Lower leg skin (tissue), 3 donors: ENCODE data around the gene MTFR1L.

ENCODE experiments used
- POLR2A ChIP-seq, 2 donors: fragments of 450-650 bp; IDR thresholded peaks; one replicate each; pipeline ENCODE4 v1.6.1; 2016 to 2017; ENCODE audit warnings: antibody characterized with exemption in 2 of 2, mild to moderate bottlenecking in 1 of 2, moderate library complexity in 1 of 2
- TF ChIP-seq, protein P1 (sequence below), 3 donors: fragments of 450-650 bp; IDR thresholded peaks; one replicate each; pipeline ENCODE4 v1.5.1; 2016; ENCODE audit warnings: antibody characterized with exemption in 3 of 3, mild to moderate bottlenecking in 3 of 3, moderate library complexity in 2 of 3

- TF ChIP-seq, protein P1, sequence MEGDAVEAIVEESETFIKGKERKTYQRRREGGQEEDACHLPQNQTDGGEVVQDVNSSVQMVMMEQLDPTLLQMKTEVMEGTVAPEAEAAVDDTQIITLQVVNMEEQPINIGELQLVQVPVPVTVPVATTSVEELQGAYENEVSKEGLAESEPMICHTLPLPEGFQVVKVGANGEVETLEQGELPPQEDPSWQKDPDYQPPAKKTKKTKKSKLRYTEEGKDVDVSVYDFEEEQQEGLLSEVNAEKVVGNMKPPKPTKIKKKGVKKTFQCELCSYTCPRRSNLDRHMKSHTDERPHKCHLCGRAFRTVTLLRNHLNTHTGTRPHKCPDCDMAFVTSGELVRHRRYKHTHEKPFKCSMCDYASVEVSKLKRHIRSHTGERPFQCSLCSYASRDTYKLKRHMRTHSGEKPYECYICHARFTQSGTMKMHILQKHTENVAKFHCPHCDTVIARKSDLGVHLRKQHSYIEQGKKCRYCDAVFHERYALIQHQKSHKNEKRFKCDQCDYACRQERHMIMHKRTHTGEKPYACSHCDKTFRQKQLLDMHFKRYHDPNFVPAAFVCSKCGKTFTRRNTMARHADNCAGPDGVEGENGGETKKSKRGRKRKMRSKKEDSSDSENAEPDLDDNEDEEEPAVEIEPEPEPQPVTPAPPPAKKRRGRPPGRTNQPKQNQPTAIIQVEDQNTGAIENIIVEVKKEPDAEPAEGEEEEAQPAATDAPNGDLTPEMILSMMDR (IDR thresholded peaks at IDR 0.05): no peak
- TF ChIP-seq POLR2A (IDR thresholded peaks at IDR 0.05): no peak
Measured at GRCh38 chr1:25803368-25803767, 16.4 kb upstream of the MTFR1L start.
